ENCODE data around the gene NOM1. TPM values are rescaled to one million over a fixed set of nuclear protein-coding genes. Genes with fewer than 3 reads are reported as not detected.

The NOM1 gene
- total RNA-seq, 2 experiments from 2014 or later = 25.5 to 27.6 TPM

DNA sequence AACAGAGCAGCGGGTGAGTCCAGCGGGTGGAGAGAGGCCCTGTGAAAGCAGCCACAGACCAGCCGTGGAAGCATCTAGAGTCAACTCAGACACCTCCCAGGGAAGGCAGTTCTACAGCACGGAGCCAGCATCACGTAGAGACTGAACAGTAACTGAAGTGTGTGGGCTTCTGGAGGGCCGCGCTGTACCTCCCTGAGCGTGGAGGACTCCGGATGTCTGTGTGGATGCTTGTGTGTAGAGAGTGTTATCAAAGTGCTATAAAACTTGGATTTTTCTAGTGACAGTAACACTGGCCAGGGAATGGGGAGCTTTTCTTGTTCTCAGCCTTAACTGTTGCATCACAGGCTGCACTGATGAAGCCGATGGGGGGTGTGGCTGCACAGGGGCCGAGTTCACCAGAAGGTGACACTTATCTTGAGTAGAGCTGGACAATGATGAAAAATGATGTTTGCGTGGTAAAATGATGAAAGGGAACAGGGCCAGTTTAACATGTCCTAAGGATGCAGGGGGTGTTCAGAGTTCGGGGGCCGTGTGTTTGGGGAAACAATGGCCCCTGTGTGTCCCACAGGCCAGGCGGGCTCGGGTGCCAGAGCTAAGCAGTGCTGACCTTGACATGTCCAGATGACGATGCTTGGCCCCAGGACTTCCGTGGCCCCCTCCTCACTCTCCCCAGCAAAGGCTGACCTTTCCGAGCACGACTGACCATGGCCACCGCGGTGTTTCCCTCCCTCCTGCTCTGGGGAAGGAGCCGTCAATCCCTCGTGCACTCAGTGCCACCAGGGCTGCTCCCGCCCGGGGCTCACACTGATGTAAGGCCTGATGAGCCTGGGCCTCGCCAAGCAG lies 39.1 kb downstream of the NOM1 start:
- Histone ChIP-seq H3K27ac (ENCODE audit: low read depth in 1 of 2, low read length in 2 of 2) (no peak overlapping the region), H3K4me1 (ENCODE audit: insufficient read depth, low read length) (no peaks in the 10 kb centered on the region), H3K9me3 (ENCODE audit: control insufficient read depth in 1 of 2, insufficient read depth in 1 of 2, low read length in 2 of 2) (peaks cover 0 to 4% of the 10 kb centered on the region in 2 experiments), H3K4me3 (ENCODE audit: low read length) (no peak overlapping the region), H3K36me3 (ENCODE audit: insufficient read depth, low read length) (no peaks in the 10 kb centered on the region), H3K27me3 (ENCODE audit: control insufficient read depth in 1 of 2, insufficient read depth in 2 of 2, low read length in 2 of 2) (peaks cover under 1 to 16% of the 10 kb centered on the region in 2 experiments)
- ChIA-PET CTCF (no interaction called here), POLR2A (no interaction called here)
- H3K4me3 Mint-ChIP-seq = no peak overlapping the region
- H3K27ac Mint-ChIP-seq = no peak overlapping the region
- H3K4me1 Mint-ChIP-seq (ENCODE audit: low read depth) = no peaks in the 10 kb centered on the region
- DNase-seq (no peak), ATAC-seq (ENCODE audit: poor library complexity) (no peak)
- no peaks in the 10 kb centered on the region for H3K9me3 Mint-ChIP-seq
- H3K36me3 Mint-ChIP-seq (ENCODE audit: low read depth) = no peaks in the 10 kb centered on the region
- intact Hi-C loops (cut with DNase I, micrococcal nuclease) = no loop called here
- peaks cover 10% of the 10 kb centered on the region for H3K27me3 Mint-ChIP-seq
- TF ChIP-seq, protein P1, sequence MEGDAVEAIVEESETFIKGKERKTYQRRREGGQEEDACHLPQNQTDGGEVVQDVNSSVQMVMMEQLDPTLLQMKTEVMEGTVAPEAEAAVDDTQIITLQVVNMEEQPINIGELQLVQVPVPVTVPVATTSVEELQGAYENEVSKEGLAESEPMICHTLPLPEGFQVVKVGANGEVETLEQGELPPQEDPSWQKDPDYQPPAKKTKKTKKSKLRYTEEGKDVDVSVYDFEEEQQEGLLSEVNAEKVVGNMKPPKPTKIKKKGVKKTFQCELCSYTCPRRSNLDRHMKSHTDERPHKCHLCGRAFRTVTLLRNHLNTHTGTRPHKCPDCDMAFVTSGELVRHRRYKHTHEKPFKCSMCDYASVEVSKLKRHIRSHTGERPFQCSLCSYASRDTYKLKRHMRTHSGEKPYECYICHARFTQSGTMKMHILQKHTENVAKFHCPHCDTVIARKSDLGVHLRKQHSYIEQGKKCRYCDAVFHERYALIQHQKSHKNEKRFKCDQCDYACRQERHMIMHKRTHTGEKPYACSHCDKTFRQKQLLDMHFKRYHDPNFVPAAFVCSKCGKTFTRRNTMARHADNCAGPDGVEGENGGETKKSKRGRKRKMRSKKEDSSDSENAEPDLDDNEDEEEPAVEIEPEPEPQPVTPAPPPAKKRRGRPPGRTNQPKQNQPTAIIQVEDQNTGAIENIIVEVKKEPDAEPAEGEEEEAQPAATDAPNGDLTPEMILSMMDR (IDR thresholded peaks at IDR 0.05) = no peak

DNA sequence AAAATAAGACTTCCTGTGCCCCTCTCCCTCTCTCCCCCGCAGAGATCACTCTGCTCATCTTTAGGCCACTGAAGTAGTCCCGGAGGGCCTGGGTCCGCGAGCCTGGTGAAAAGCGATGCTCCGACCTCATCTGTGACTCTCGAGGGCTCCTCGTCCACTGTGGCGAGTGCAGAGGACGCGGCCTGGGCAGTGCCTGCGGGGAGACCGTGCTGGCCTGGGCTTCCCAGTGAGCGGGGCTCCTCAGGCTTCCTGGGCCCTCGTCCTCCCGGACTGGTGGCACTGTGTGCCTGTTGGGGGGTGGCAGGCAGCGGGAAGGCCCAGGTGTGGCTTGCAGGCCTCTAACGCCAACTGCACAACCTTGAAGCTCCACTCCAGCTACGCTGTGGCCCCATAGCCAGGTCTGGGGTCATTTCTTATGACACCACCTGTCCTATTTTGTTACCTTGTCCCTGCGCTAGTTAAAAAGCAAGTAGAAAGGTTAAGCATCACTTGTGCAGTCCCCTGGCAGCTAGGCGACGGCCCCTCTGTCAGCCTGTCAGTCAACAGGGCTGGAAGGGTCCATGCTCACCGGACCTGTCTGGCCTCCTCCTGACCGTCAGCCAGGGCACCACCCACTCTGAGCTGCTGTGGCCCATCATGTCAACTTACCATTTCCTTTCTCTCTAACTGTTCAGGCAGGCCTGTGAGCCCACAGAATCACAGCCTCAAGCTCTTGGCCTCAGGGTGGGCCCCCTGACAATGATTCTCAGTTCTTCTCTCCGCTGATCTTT lies 40.4 kb downstream of the NOM1 start:
- ATAC-seq (ENCODE audit: poor library complexity) = no peak
- Mint-ChIP-seq H3K27ac (no peak overlapping the region), H3K9me3 (no peaks in the 10 kb centered on the region), H3K27me3 (peaks cover 21% of the 10 kb centered on the region), H3K4me1 (ENCODE audit: low read depth) (no peaks in the 10 kb centered on the region), H3K4me3 (no peak overlapping the region), H3K36me3 (ENCODE audit: low read depth) (no peaks in the 10 kb centered on the region)
- no peaks in the 10 kb centered on the region for H3K36me3 ChIP-seq (ENCODE audit: insufficient read depth, low read length)
- CTCF ChIA-PET = no interaction called here
- TF ChIP-seq, protein P1 (IDR thresholded peaks at IDR 0.05) = no peak
- H3K27ac ChIP-seq (ENCODE audit: low read depth in 1 of 2, low read length in 2 of 2) = no peak overlapping the region
- intact Hi-C loops (cut with DNase I, micrococcal nuclease) = no loop called here
- DNase-seq = no peak
- no peak overlapping the region for H3K4me3 ChIP-seq (ENCODE audit: low read length)
- peaks cover 4 to 20% of the 10 kb centered on the region in 2 experiments for H3K27me3 ChIP-seq (ENCODE audit: control insufficient read depth in 1 of 2, insufficient read depth in 2 of 2, low read length in 2 of 2)
- POLR2A ChIA-PET = no interaction called here
- peaks cover 0 to 4% of the 10 kb centered on the region in 2 experiments for H3K9me3 ChIP-seq (ENCODE audit: control insufficient read depth in 1 of 2, insufficient read depth in 1 of 2, low read length in 2 of 2)
- no peaks in the 10 kb centered on the region for H3K4me1 ChIP-seq (ENCODE audit: insufficient read depth, low read length)

DNA sequence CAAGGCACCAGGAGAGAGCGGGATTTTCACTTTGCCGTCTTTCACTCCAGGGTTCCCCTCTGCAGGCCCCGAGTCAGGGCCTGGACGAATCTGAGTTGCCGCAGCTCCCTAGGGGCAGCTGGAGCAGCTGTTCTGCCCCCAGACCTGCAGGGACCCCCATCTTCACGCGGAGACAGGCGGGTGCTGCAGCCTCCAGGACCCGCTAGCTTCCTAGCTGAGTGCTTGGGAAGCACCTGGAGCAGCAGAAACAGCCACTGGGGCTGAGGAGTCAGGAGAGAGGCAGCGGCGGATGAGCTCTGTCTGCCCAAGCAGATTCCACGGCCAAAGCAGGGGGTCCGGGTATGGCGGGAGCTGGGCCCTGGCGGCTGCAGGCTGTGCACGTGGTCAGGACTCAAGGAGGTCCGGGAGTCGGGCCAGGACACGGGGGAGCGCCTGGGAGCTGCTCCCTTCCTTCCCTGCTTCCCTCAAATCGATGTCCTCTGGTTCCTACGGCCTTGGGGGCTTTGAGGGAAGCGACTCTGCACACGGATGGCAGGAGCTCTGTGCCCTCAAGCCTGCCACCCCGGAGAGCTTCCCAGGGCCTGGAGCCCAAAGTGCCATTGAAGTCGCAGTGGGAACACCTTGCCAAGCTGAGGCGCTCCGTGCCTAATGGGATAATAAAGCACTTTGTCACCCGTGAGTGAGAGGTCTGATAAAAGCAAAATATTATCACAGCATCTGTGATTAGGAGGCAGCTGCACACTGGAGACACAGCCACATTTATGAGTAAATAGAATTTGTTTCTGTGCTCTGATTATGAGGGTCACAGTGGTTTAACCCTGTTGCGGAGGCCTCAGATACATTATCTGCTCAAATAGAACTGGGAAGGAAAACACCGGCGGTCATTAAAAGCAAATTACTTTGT lies 43.8 kb downstream of the NOM1 start:
- intact Hi-C loops (cut with DNase I, micrococcal nuclease) = no loop called here
- CTCF ChIA-PET = no interaction called here
- no peak overlapping the region for H3K4me3 Mint-ChIP-seq
- H3K9me3 Mint-ChIP-seq = no peaks in the 10 kb centered on the region
- Histone ChIP-seq H3K4me3 (ENCODE audit: low read length) (no peak overlapping the region), H3K27ac (ENCODE audit: low read depth in 1 of 2, low read length in 2 of 2) (no peak overlapping the region), H3K36me3 (ENCODE audit: insufficient read depth, low read length) (no peaks in the 10 kb centered on the region), H3K9me3 (ENCODE audit: control insufficient read depth in 1 of 2, insufficient read depth in 1 of 2, low read length in 2 of 2) (no peaks in the 10 kb centered on the region), H3K27me3 (ENCODE audit: control insufficient read depth in 1 of 2, insufficient read depth in 2 of 2, low read length in 2 of 2) (peaks cover 22 to 45% of the 10 kb centered on the region in 2 experiments), H3K4me1 (ENCODE audit: insufficient read depth, low read length) (no peaks in the 10 kb centered on the region)
- H3K27me3 Mint-ChIP-seq = peaks cover 51% of the 10 kb centered on the region
- H3K4me1 Mint-ChIP-seq (ENCODE audit: low read depth) = no peaks in the 10 kb centered on the region
- POLR2A ChIA-PET = no interaction called here
- H3K36me3 Mint-ChIP-seq (ENCODE audit: low read depth) = no peaks in the 10 kb centered on the region
- DNase-seq (no peak), ATAC-seq (ENCODE audit: poor library complexity) (no peak)
- TF ChIP-seq, protein P1 (IDR thresholded peaks at IDR 0.05) = no peak
- H3K27ac Mint-ChIP-seq = no peak overlapping the region
